NB4 (cell line): ENCODE measurements around the gene EEPD1.

Experiments used
- DNase-seq: peaks from one replicate; pipeline ENCODE4 v3.0.0; 2010; ENCODE audit warnings: low read depth
- H3K4me3 ChIP-seq: one replicate; pipeline ENCODE4 v1.5.1; 2011; ENCODE audit warnings: mild to moderate bottlenecking, low read depth, low read length, moderate library complexity
- MYC ChIP-seq: IDR thresholded peaks from 2 replicates; pipeline ENCODE4 v1.6.1; 2011; ENCODE audit warnings: low read depth, low read length
- POLR2A ChIP-seq: IDR thresholded peaks from 2 replicates; pipeline ENCODE4 v1.6.1; 2011; ENCODE audit warnings: mild to moderate bottlenecking; ENCODE audit not compliant: insufficient read length; ENCODE audit errors: extremely low read depth
- TF ChIP-seq, protein P1 (sequence below): IDR thresholded peaks from one replicate; pipeline ENCODE4 v1.5.1; 2012; ENCODE audit warnings: low read depth, low read length
- TF ChIP-seq, protein P2 (sequence below): IDR thresholded peaks from 2 replicates; pipeline ENCODE4 v1.6.1; 2011; ENCODE audit warnings: low read depth, low read length

The EEPD1 gene

DNA sequence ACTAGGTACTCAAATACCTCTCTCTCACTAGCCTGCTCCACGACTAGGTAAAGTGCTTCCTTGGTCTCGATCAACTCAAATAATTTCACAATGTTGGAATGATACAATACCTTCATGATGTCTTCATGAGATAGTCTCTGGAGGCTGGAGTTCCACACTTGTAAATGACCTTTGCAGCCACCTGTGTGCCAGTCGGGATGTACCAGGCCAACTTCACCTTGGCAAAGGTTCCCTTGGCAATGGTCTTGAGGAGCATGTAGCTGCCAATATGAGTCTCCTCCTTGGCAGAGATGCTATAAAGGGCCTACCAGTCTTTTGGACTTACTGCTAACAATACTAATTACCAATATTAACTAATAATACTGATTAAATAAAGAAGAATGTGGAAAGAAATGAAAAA is 42.5 kb upstream of the EEPD1 start:
- no peak overlapping the region for H3K4me3 ChIP-seq
- TF ChIP-seq MYC (no peak), POLR2A (no peak)
- TF ChIP-seq, protein P1, sequence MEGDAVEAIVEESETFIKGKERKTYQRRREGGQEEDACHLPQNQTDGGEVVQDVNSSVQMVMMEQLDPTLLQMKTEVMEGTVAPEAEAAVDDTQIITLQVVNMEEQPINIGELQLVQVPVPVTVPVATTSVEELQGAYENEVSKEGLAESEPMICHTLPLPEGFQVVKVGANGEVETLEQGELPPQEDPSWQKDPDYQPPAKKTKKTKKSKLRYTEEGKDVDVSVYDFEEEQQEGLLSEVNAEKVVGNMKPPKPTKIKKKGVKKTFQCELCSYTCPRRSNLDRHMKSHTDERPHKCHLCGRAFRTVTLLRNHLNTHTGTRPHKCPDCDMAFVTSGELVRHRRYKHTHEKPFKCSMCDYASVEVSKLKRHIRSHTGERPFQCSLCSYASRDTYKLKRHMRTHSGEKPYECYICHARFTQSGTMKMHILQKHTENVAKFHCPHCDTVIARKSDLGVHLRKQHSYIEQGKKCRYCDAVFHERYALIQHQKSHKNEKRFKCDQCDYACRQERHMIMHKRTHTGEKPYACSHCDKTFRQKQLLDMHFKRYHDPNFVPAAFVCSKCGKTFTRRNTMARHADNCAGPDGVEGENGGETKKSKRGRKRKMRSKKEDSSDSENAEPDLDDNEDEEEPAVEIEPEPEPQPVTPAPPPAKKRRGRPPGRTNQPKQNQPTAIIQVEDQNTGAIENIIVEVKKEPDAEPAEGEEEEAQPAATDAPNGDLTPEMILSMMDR = no peak
- TF ChIP-seq, protein P2, sequence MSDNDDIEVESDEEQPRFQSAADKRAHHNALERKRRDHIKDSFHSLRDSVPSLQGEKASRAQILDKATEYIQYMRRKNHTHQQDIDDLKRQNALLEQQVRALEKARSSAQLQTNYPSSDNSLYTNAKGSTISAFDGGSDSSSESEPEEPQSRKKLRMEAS = no peak
- no peak for DNase-seq

DNA sequence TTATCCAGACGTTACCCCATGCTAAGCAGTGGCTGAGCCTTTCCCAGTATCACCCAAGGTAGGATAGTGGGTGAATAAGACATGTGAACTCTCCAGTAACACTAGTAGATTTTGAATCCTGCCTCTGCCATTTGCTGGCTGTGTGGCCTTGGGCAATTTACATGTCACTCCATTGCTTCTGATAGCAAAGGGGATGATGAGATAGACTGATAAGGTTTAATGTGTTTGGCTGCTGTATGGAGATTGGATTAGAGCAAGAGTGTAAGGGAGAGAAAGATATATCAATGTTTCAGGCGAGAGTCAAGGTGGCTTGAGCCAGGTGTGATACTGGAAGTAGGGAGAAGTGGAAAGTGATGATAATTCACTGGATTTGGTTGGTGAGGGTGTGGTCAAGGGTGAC is 40.1 kb upstream of the EEPD1 start:
- TF ChIP-seq, protein P1 = no peak
- no peak for TF ChIP-seq POLR2A
- TF ChIP-seq, protein P2 = no peak
- TF ChIP-seq MYC = no peak
- no peak overlapping the region for H3K4me3 ChIP-seq
- no peak for DNase-seq

DNA sequence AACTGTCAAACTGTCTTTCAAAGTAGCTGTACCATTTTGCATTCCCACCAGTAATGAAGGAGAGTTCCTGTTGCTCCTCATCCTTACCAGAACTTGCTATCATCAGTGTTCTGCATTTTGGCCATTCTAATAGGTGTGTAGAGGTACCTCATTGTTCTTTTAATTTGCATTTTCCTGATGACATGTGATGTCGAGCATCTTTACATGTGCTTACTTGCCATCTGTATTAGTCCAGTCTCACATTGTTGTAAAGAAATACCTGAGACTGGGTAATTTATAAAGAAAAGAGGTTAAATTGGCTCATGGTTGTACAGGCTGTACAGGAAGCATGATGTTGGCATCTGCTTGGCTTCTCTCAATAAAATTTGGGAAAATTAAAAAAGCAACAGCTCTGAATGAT is 38.7 kb upstream of the EEPD1 start:
- no peak for DNase-seq
- H3K4me3 ChIP-seq = no peak overlapping the region
- TF ChIP-seq, protein P2 = no peak
- TF ChIP-seq POLR2A (no peak), MYC (no peak)
- TF ChIP-seq, protein P1 = no peak

DNA sequence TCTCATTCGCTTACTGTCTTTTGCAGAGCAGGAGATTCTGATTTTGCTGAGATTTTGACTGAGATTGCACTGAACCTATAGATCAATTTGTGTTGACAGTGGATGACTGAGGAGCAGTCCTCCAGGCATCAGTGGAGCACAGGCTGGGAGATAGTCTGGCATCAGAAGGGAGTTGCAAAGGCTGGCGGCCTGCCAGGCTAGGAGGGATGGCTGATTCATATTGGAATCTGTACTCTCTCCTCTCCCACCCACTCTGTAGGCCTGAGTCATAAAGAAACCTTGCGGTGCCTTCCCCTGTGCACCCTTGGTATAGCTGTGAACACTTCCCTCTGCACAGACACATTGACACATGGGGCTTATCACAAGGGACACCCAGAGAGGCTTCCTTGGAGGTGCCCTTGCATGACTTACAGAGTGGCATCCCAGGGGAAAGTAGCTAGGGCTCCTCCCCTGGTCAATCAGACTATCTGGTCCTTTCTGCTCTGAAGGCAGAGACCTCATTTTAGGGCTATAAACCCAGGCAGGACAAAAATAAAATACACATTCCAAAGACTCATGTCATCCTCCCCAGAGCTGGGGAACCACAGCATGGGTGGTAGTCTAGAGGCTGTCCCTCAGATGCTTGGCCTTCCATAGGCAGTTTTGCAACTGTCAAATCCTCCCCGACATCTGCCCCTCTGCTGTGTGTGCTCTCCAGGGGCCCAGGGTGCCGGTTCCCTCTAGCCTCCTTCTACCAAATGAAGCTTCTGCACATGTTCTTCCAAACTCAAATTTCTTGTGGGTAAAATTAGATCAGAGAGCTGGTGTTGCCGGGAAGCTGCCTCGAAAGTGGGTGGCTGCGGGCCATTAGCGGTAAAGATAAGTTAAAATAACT is 37.4 kb upstream of the EEPD1 start:
- peak; percentile 90 for DNase-seq
- TF ChIP-seq, protein P2 = 0 out of 2 replicates have a peak, but pooled peaks have one; percentile 4
- no peak for TF ChIP-seq POLR2A
- no peak overlapping the region for H3K4me3 ChIP-seq

DNA sequence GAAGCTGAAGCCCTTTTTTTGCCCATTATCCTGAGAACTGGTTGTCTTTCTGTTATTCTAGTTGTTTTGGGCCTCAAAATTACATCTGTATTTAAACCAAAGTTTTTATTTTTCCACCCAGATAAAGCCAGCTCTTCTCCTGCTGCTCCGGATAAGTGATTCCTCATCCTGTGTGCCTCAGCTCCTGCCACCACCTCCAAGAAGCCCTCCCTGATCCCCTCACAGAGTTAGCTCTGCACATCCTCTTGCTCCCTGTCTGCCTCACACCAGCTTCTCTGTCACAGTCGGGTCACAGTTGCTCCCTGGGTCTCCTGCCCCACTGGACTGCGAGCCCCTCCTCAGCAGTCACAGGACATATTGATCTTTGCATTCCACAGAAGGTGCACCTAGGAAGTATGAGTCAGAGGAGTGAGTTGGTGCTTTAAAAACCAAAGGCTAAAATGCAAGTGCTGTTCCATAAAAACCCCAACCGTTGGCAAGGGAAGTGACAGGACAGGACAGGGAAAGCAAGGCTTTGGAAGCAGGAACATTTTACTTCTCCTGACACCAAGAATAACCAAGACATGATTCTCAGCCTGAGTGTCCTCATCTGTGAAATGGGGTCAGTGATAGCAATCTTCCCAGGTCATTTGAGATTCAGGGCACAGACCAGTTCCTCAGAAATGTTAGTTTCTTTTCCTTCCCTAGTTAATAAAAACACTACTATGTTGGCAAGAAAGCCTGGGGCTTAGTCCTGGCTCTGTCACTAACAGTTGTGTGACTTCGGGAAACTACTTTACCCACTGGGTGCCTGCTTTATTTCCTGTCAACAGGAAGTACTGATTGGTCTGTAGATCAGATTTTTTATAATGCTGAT is 36.5 kb upstream of the EEPD1 start:
- DNase-seq = no peak
- TF ChIP-seq, protein P2 = no peak
- TF ChIP-seq, protein P1 = no peak
- TF ChIP-seq MYC = no peak
- no peak for TF ChIP-seq POLR2A
- no peak overlapping the region for H3K4me3 ChIP-seq
